ENCODE results near the gene TMEFF2.

- TF ChIP-seq YY1 (IDR thresholded peaks at IDR 0.05; ENCODE audit: insufficient read depth, insufficient read length) (no peak), SUZ12 (IDR thresholded peaks at IDR 0.05; ENCODE audit: extremely low read depth, insufficient read depth, insufficient read length) (no peak), ZNF274 (IDR thresholded peaks at IDR 0.05; ENCODE audit: low read depth, low read length) (no peak)
These were observed 217.0 kb downstream of the TMEFF2 start for GRCh38 chr2:191977754-191978153.

Data from NT2/D1 (cell line).